Ishikawa (cell line): ENCODE results near the gene AMFR.

ENCODE experiments used
- CEBPB ChIP-seq: IDR thresholded peaks from 2 replicates; pipeline ENCODE4 v1.6.1; 2012
- CREB1 ChIP-seq: IDR thresholded peaks from 2 replicates; pipeline ENCODE4 v1.6.1; 2012; ENCODE audit warnings: low read depth
- EGR1 ChIP-seq: IDR thresholded peaks from 2 replicates; pipeline ENCODE4 v1.6.1; 2012
- EP300 ChIP-seq: IDR thresholded peaks from 2 replicates; pipeline ENCODE4 v1.6.1; 2012; ENCODE audit warnings: borderline replicate concordance
- FOXM1 ChIP-seq: IDR thresholded peaks from 2 replicates; pipeline ENCODE4 v1.6.1; 2012; ENCODE audit warnings: low read depth, borderline replicate concordance
- MAX ChIP-seq: IDR thresholded peaks from 2 replicates; pipeline ENCODE4 v1.6.1; 2012
- NFIC ChIP-seq: IDR thresholded peaks from 2 replicates; pipeline ENCODE4 v1.6.1; 2012
- RAD21 ChIP-seq: IDR thresholded peaks from 2 replicates; pipeline ENCODE4 v1.6.1; 2012; ENCODE audit warnings: low read depth
- REST ChIP-seq: IDR thresholded peaks from 2 replicates; pipeline ENCODE4 v1.6.1; 2012; ENCODE audit warnings: low read depth, mild to moderate bottlenecking
- TAF1 ChIP-seq: IDR thresholded peaks from 2 replicates; pipeline ENCODE4 v1.6.1; 2012; ENCODE audit warnings: low read depth, mild to moderate bottlenecking
- TCF12 ChIP-seq: IDR thresholded peaks from 2 replicates; pipeline ENCODE4 v1.6.1; 2012; ENCODE audit warnings: low read depth
- USF1 ChIP-seq: IDR thresholded peaks from 2 replicates; pipeline ENCODE4 v1.6.1; 2012
- YY1 ChIP-seq: IDR thresholded peaks from 2 replicates; pipeline ENCODE4 v1.6.1; 2012; ENCODE audit warnings: low read depth
- ZBTB7A ChIP-seq: IDR thresholded peaks from 2 replicates; pipeline ENCODE4 v1.6.1; 2012; ENCODE audit warnings: low read depth

AMFR gene

GRCh38 chr16:56411123-56411522 is 14.2 kb downstream of the AMFR start:
- no peak for TF ChIP-seq USF1
- TF ChIP-seq ZBTB7A, result no peak

GRCh38 chr16:56409195-56409594 is 16.1 kb downstream of the AMFR start:
- no peak for TF ChIP-seq USF1
- TF ChIP-seq ZBTB7A, result no peak
- no peak for TF ChIP-seq YY1
- TF ChIP-seq EGR1, result no peak
- no peak for TF ChIP-seq MAX
- no peak for TF ChIP-seq NFIC
- no peak for TF ChIP-seq CREB1
- TF ChIP-seq FOXM1, result no peak
- TF ChIP-seq REST, result no peak

GRCh38 chr16:56408379-56409098 is 16.8 kb downstream of the AMFR start:
- TF ChIP-seq FOXM1, result no peak
- TF ChIP-seq EP300, result no peak
- TF ChIP-seq RAD21, result no peak
- no peak for TF ChIP-seq NFIC
- no peak for TF ChIP-seq CEBPB
- no peak for TF ChIP-seq ZBTB7A
- TF ChIP-seq TAF1, result no peak
- TF ChIP-seq TCF12, result no peak
- TF ChIP-seq YY1, result no peak
- TF ChIP-seq REST, result no peak
- no peak for TF ChIP-seq CREB1
- no peak for TF ChIP-seq USF1
- no peak for TF ChIP-seq EGR1
- TF ChIP-seq MAX, result no peak

GRCh38 chr16:56405977-56406672 is 19.2 kb downstream of the AMFR start:
- TF ChIP-seq RAD21 (no peak), REST (no peak), NFIC (no peak), MAX (no peak), TCF12 (no peak), TAF1 (no peak), EP300 (no peak)
